ENCODE data around the gene GSDMA.

The GSDMA gene

DNA sequence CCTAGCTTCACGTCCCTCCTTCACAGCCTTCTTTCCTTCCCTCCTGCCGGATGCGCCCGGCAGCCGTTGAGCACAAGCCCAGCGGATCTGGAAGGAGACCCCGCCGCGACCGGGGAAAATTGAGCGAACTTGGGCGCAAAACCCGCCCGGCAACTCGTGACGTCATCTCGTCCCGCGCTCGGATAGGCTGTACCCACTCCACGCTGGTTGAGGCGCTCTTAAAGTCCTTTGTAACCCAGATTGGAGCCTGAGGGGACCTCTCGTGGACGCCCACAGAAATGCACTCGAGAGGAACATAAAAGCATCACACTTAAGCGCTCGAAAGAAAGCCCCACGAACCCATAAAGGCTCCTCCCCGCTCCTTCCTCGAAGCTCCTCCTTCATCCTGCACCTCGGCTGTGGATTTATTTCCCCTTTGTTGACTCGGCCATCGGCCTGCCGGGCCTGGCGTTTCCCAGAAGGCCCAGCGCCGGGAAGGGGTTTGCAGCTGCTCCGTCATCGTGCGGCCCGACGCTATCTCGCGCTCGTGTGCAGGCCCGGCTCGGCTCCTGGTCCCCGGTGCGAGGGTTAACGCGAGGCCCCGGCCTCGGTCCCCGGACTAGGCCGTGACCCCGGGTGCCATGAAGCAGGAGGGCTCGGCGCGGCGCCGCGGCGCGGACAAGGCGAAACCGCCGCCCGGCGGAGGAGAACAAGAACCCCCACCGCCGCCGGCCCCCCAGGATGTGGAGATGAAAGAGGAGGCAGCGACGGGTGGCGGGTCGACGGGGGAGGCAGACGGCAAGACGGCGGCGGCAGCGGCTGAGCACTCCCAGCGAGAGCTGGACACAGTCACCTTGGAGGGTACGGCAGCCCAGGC, 17.8 kb downstream of the GSDMA start, which contains the start of gene PSMD3 (continued):
- TF ChIP-seq MZF1 (tag by site-specific recombination; IDR thresholded peaks at IDR 0.05; ENCODE audit: borderline replicate concordance) (no peak), ZFHX2 (tag by site-specific recombination; conservative IDR thresholded peaks at IDR 0.05) (0 out of 2 replicates have a peak, but pooled peaks have one; percentile 15), ZNF37A (tag by site-specific recombination; IDR thresholded peaks at IDR 0.05) (no peak; the same call in 1 of the 2 replicates), HOXC10 (CRISPR knock-in tag; IDR thresholded peaks at IDR 0.05) (peak; percentile 90; the same call in 1 of the 2 replicates), YY2 (tag by site-specific recombination; IDR thresholded peaks at IDR 0.05) (peak; percentile 83), ZNF596 (tag by site-specific recombination; IDR thresholded peaks at IDR 0.05) (no peak; the same call in 1 of the 2 replicates), GLIS2 (tag by site-specific recombination; IDR thresholded peaks at IDR 0.05) (peak; percentile 92), PRDM1 (tag by site-specific recombination; IDR thresholded peaks at IDR 0.05) (no peak), ZNF114 (tag by site-specific recombination; IDR thresholded peaks at IDR 0.05) (no peak), ZNF274 (IDR thresholded peaks at IDR 0.05; ENCODE audit: low read length) (no peak), ZNF274 (tag by site-specific recombination; IDR thresholded peaks at IDR 0.05; ENCODE audit: borderline replicate concordance) (no peak), ZNF433 (tag by site-specific recombination; IDR thresholded peaks at IDR 0.05; ENCODE audit: low read depth) (no peak), YY1 (tag by site-specific recombination; IDR thresholded peaks at IDR 0.05) (peak; percentile 90), ZBTB49 (tag by site-specific recombination; IDR thresholded peaks at IDR 0.05; ENCODE audit: low read depth) (no peak), BCL11A (tag by site-specific recombination; IDR thresholded peaks at IDR 0.05; ENCODE audit: low read depth) (no peak), TRIM28 (IDR thresholded peaks at IDR 0.05; ENCODE audit: borderline replicate concordance, low read length) (peak; percentile 95), ZNF514 (tag by site-specific recombination; IDR thresholded peaks at IDR 0.05) (no peak), ZNF112 (tag by site-specific recombination; IDR thresholded peaks at IDR 0.05) (no peak), ZNF626 (tag by site-specific recombination; IDR thresholded peaks at IDR 0.05) (no peak), SALL2 (tag by site-specific recombination; IDR thresholded peaks at IDR 0.05; ENCODE audit: borderline replicate concordance) (no peak), ZNF324 (tag by site-specific recombination; IDR thresholded peaks at IDR 0.05) (peak; percentile 96), ZNF473 (tag by site-specific recombination; IDR thresholded peaks at IDR 0.05) (no peak), ZNF610 (tag by site-specific recombination; IDR thresholded peaks at IDR 0.05; ENCODE audit: borderline replicate concordance) (peak; percentile 77; the same call in 1 of the 2 replicates), ZNF404 (tag by site-specific recombination; IDR thresholded peaks at IDR 0.05) (no peak), ZNF391 (tag by site-specific recombination; IDR thresholded peaks at IDR 0.05; ENCODE audit: borderline replicate concordance, low read depth) (peak; percentile 87; the same call in 1 of the 2 replicates), ZSCAN30 (tag by site-specific recombination; IDR thresholded peaks at IDR 0.05) (peak; percentile 96), OSR2 (tag by site-specific recombination; IDR thresholded peaks at IDR 0.05) (no peak), ZBTB1 (tag by site-specific recombination; IDR thresholded peaks at IDR 0.05) (no peak), KLF9 (tag by site-specific recombination; IDR thresholded peaks at IDR 0.05; ENCODE audit: low read depth) (peak; percentile 59; the same call in 1 of the 2 replicates), ZNF623 (tag by site-specific recombination; IDR thresholded peaks at IDR 0.05) (no peak; the same call in 1 of the 2 replicates), ZNF792 (tag by site-specific recombination; IDR thresholded peaks at IDR 0.05) (no peak), SCRT1 (tag by site-specific recombination; IDR thresholded peaks at IDR 0.05; ENCODE audit: borderline replicate concordance) (no peak), ZFP41 (tag by site-specific recombination; IDR thresholded peaks at IDR 0.05; ENCODE audit: borderline replicate concordance) (peak; percentile 31; the same call in 1 of the 2 replicates), ZNF214 (tag by site-specific recombination; IDR thresholded peaks at IDR 0.05; ENCODE audit: borderline replicate concordance) (no peak), GLI4 (tag by site-specific recombination; IDR thresholded peaks at IDR 0.05) (peak; percentile 99)
- TF ChIP-seq, protein P1, sequence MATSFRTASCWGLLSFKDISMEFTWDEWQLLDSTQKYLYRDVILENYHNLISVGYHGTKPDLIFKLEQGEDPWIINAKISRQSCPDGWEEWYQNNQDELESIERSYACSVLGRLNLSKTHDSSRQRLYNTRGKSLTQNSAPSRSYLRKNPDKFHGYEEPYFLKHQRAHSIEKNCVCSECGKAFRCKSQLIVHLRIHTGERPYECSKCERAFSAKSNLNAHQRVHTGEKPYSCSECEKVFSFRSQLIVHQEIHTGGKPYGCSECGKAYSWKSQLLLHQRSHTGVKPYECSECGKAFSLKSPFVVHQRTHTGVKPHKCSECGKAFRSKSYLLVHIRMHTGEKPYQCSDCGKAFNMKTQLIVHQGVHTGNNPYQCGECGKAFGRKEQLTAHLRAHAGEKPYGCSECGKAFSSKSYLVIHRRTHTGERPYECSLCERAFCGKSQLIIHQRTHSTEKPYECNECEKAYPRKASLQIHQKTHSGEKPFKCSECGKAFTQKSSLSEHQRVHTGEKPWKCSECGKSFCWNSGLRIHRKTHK (tag by site-specific recombination; IDR thresholded peaks at IDR 0.05) = no peak
- TF ChIP-seq, protein P2, sequence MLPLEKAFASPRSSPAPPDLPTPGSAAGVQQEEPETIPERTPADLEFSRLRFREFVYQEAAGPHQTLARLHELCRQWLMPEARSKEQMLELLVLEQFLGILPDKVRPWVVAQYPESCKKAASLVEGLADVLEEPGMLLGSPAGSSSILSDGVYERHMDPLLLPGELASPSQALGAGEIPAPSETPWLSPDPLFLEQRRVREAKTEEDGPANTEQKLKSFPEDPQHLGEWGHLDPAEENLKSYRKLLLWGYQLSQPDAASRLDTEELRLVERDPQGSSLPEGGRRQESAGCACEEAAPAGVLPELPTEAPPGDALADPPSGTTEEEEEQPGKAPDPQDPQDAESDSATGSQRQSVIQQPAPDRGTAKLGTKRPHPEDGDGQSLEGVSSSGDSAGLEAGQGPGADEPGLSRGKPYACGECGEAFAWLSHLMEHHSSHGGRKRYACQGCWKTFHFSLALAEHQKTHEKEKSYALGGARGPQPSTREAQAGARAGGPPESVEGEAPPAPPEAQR (tag by site-specific recombination; IDR thresholded peaks at IDR 0.05) = peak; percentile 63; the same call in 1 of the 2 replicates
